Activated CD4-positive, alpha-beta T cell treated with anti-CD3 and anti-CD28 coated beads for 4 hours (primary cell): ENCODE measurements around the gene SMOC1.

Experiments used
- DNase-seq, 2 donors: peaks; one replicate each; pipeline ENCODE4 v3.0.0-alpha.2; 2020

SMOC1 gene

GRCh38 chr14:69943084-69943780, 64.0 kb downstream of the SMOC1 start:
- no peak for DNase-seq

DNA sequence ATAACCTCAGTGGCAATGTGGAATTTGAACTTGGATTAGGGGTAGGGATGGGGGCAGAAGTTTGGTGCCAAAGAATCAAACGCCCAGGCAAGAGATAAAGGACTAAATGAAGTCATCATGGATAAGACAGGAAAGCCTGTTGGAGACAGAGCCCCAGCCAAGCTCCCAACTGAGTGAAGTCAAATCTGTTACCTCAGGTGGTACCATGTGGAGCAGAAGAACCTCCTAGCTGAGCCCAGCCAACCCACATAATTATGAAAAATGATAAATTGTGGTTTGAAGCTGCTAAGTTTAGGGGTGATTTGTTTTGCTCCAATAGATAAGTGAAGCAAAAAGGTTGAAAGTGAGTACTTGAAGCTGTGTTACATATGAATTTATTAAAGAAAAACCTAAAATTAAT, 66.1 kb downstream of the SMOC1 start:
- no peak for DNase-seq

- DNase-seq, result no peak
Observed at GRCh38 chr14:69945912-69946311, 66.7 kb downstream of the SMOC1 start.

DNA sequence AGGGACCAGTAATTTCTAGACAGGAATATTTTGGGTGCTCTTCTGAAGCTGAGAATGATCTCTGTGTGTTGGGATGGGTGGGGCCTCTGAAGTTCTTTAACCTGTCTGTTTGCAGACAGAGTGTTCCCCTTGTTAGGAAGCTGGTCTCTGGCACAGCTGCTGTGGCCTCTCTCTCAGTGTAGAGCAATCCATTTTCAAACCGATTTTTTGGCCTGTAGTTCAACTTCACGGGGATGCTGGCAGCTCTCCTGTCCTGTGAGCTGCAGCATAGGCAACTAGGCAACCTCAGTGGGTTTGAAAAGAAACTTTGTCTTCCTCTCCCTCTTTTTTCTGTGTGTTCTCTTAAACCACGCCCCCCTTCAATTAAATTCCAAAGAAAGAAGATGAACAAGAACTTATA, 69.1 kb downstream of the SMOC1 start:
- no peak for DNase-seq

DNA sequence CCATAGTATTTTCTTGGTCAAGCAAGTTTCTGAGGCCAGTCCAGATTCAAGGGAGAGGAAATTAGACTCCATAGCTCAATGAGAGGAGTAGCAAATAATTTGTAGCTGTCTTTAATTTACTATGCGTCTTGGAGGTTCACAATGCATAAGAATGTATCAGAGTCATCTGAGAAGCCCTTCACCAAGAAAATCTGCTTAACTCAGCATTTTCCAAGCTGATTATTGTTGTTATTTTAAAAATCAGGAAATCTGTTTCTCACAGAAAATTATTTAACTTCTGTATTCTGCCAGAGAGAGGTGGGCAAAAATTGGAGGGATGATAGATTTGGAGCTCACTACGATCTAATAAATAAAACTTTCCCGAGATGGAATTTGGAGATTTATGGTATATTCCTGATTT, 72.0 kb downstream of the SMOC1 start:
- DNase-seq, result no peak

DNA sequence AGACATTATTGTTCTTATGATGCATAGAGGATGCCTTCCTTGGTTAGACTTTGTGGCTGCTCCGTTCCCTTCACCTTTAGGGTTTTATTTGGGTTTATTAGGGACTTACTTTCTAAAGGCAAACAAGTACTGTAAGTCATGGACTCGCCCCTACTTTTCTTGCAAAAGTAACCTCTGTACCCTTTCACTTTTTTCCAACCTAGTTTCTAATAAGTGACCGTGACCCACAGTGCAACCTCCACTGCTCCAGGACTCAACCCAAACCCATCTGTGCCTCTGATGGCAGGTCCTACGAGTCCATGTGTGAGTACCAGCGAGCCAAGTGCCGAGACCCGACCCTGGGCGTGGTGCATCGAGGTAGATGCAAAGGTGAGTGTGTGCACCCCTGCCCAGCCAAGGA, 72.7 kb downstream of the SMOC1 start:
- DNase-seq, result no peak

GRCh38 chr14:69953266-69953915, 74.2 kb downstream of the SMOC1 start:
- no peak for DNase-seq

GRCh38 chr14:69955855-69956845, 76.9 kb downstream of the SMOC1 start:
- DNase-seq, result no peak

DNA sequence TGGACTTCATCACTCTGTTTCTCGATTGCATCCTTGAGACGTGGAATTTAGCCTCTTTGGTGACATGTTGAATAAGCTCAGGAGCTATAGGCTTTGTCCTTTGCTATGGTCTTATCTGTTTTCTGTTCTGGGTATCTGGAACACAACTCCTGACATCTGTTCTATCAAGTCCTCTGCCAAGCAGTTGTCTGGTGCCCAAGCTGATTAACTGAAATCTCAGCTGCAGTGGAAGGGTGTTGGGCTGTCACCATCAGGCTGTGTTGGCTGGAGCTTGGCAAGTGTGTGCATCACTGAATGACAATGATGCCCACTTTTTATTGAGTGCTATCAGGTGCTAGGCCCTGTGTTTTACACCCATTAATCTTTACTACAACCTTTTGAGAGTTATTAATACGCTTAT, 77.8 kb downstream of the SMOC1 start:
- no peak for DNase-seq

- no peak for DNase-seq
Observed at GRCh38 chr14:69957986-69958385, 78.8 kb downstream of the SMOC1 start.

DNA sequence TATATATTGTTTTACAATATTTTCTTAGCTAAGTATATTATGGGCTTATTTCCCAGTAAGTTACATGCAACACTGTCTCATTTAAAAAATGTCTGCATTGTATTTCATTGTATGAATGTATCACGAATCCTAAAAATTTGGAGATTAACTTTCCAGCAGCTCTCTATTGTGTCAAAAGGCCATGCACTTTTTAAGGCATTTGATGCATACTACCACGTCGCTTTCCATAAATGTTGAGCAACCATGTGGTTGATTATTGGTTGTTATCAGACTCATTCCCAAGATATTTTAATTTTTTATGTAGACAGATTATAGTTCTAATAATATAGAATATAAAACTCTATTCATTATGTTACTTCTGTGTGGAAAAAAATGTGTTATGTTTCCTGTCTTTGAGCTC, 79.9 kb downstream of the SMOC1 start:
- no peak for DNase-seq

- DNase-seq, result no peak
Observed at GRCh38 chr14:69960296-69960695, 81.1 kb downstream of the SMOC1 start.

GRCh38 chr14:69963966-69964365, 84.8 kb downstream of the SMOC1 start:
- DNase-seq, result no peak

DNA sequence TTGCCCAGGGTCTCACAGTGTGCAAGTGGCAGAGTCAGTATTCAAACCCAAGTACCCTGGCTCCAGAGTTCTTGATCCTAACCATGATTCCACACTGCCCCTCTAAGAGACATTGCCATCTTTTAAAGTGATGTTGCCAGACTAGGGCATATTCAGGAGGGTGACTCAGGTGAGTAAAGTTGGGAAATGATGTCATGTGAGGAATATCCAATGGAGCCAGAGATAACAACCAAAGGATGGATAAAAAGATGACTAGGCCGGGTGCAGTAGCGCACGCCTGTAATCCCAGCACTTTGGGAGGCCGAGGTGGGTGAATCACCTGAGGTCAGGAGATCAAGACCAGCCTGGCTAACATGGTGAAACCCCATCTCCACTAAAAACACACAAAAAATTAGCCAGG, 85.6 kb downstream of the SMOC1 start:
- no peak for DNase-seq

DNA sequence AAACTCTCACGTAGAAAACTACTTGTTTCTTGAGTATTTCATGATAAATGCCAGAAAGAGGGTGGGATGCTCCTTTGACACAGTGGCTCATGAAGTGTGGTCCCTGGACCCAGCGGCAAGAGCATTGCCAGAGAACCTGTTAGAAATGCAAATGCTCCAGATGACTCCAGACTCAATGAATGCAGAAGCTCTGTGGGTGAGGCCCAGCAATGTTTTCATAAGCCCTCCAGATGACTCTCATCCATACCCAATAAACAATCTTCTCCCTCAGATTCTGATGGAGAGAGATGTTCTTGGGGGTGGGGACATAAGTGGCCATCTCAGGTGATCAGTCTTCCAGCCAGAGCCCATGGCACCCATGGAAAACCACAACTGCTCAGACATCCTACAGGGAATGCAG, 88.9 kb downstream of the SMOC1 start:
- DNase-seq, result no peak

- no peak for DNase-seq
Observed at GRCh38 chr14:69968681-69969080, 89.5 kb downstream of the SMOC1 start.

DNA sequence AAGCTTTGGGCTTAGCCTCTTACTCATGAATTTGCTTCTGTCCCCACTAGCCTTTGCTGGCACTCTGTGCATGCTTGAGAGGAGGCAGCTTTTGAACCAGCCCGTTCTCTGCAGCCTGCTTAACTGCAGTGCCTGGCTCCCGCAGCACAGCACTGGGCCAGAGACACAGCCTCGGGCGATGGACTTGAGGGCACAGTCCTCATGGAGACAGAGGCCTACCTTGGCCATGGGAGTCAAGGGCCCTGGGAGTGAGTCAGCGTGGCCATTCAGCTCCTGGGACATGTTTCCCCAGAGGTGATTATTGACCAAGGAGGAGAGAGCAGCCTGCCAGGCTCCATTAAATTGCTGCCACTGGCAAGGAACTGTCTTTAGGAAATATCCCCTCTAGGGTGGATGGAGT, 93.5 kb downstream of the SMOC1 start:
- DNase-seq, result no peak

- DNase-seq, result no peak
Observed at GRCh38 chr14:69973846-69974245, 94.6 kb downstream of the SMOC1 start.

DNA sequence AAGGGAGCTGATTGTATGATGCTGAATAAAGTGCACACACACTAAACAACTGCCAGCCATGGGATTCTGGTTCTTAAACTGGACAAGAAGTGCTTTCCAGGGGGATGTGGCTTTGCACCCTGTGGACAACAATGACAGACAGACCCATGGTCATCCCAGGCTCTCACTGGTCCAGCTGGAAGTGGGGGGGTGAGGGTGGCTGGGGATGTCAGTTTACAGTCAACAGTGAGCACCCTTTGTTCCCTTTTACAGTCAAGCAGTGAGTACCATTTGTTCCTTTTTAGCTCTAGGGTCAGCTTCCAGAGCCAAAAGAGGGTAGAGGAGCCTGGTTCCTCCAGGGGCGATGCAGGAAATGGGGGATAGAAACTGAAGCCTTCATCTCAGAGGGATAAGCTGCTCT, 100.7 kb downstream of the SMOC1 start:
- DNase-seq, result no peak

- DNase-seq, result no peak
Observed at GRCh38 chr14:69980457-69981425, 101.5 kb downstream of the SMOC1 start.

DNA sequence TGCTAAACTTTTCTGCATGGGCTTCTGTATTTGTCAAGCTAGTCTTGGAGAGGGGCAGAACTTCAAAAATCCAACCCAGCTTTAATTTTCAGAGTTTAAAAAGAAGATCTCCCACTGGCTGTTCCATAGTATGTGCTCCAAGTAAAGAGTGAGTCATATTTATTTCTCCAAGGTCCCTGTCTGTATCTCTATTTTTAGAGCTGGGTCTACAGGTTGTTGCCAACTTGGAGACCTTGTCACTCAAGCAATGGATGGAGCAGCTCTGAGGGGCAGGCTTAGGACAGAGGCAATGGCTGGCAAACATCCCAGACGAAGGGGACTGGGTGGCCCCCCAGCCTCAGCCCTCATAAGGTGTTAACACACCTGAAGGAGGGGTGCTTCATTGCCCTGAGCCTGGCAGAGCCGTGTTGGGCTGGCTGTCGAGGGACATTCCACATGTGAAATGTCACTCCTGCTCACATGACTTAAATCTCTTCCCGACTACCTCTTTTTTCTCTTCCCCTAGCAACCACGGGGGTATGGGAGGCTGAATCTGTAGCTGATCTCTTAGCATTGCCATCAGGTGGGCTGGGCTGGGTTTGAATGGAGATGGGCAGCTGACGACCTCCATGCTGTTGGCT, 103.1 kb downstream of the SMOC1 start:
- no peak for DNase-seq

- no peak for DNase-seq
Observed at GRCh38 chr14:69982886-69983285, 103.7 kb downstream of the SMOC1 start.
